Gastrocnemius medialis (tissue), 4 donors: ENCODE data around the gene NOX5. TPM values are rescaled to one million over a fixed set of nuclear protein-coding genes. Genes with fewer than 3 reads are reported as not detected.

Experiments used
- ATAC-seq, 2 donors: fragments of 150-250 bp; one replicate each; pipeline ENCODE4 v1.9.1; 2016
- DNase-seq, 2 donors: peaks; one replicate each; pipeline ENCODE4 v3.0.0-alpha.2; 2019
- H3K27ac ChIP-seq, 4 donors: fragments of 200-600 bp; sonication (generic); 1 replicate in 1 of 4; 2 replicates in 3 of 4; pipeline ENCODE4 v1.5.1; 2016 to 2018; ENCODE audit warnings: mild to moderate bottlenecking in 2 of 4, moderate library complexity in 1 of 4
- H3K27me3 ChIP-seq, 3 donors: fragments of 200-600 bp; sonication (generic) in 2 of 3; 1 replicate in 1 of 3; 2 replicates in 2 of 3; pipeline versions ENCODE4 v1.5.1 to v1.6.0; 2016 to 2019; ENCODE audit warnings: mild to moderate bottlenecking in 1 of 3, moderate library complexity in 1 of 3
- H3K36me3 ChIP-seq, 2 donors: fragments of 200-600 bp; sonication (generic) in 1 of 2; one replicate each; pipeline ENCODE4 v1.5.1; 2017 to 2018
- H3K4me1 ChIP-seq, 2 donors: fragments of 200-600 bp; sonication (generic) in 1 of 2; one replicate each; pipeline ENCODE4 v1.5.1; 2016 to 2017; ENCODE audit warnings: mild to moderate bottlenecking in 2 of 2
- H3K4me3 ChIP-seq, 4 donors: fragments of 200-600 bp; sonication (generic) in 3 of 4; 1 replicate in 1 of 4; 2 replicates in 3 of 4; pipeline ENCODE4 v1.5.1; 2016 to 2019; ENCODE audit warnings: mild to moderate bottlenecking in 2 of 4
- H3K9me3 ChIP-seq, 3 donors: fragments of 200-600 bp; sonication (generic) in 2 of 3; 1 replicate in 1 of 3; 2 replicates in 2 of 3; pipeline ENCODE4 v1.5.1; 2016 to 2019
- POLR2A ChIP-seq, 2 donors: fragments of 450-650 bp; IDR thresholded peaks; one replicate each; pipeline ENCODE4 v1.6.1; 2017; ENCODE audit warnings: antibody characterized with exemption in 2 of 2, mild to moderate bottlenecking in 2 of 2, moderate library complexity in 2 of 2
- in situ Hi-C, 4 donors: fragments of 200-750 bp; cut with MboI; loops; one replicate each; pipeline versions ENCODE4 v1.15.0 to v1.8.0; 2017; ENCODE audit warnings: low sequenced_read_pairs in 4 of 4
- intact Hi-C: fragments of 100-400 bp; cut with DNase I; formaldehyde crosslinking; loops from one replicate; pipeline ENCODE4 v1.15.1; 2023; ENCODE audit warnings: low total_unique reads
- total RNA-seq, 4 donors: library from RNA; depleted of rRNA; stranded (reverse); fragments of >200 nt; gene quantifications; one replicate each; pipeline versions ENCODE4 v1.1.0 to v1.2.3, GENCODE V29; 2016
- TF ChIP-seq, protein P1 (sequence below), 5 experiments: fragments of 450-650 bp in 3 of 5; fragments of 200-600 bp in 2 of 5; sonication (generic) in 2 of 5; IDR thresholded peaks in 4 of 5; conservative IDR thresholded peaks in 1 of 5; 1 replicate in 4 of 5; 2 replicates in 1 of 5; pipeline ENCODE4 v1.5.1; 2016 to 2019; ENCODE audit warnings: antibody characterized with exemption in 5 of 5, mild to moderate bottlenecking in 3 of 5, moderate library complexity in 3 of 5

Gene NOX5
- total RNA-seq, 4 donors from 2014 or later = not detected

DNA sequence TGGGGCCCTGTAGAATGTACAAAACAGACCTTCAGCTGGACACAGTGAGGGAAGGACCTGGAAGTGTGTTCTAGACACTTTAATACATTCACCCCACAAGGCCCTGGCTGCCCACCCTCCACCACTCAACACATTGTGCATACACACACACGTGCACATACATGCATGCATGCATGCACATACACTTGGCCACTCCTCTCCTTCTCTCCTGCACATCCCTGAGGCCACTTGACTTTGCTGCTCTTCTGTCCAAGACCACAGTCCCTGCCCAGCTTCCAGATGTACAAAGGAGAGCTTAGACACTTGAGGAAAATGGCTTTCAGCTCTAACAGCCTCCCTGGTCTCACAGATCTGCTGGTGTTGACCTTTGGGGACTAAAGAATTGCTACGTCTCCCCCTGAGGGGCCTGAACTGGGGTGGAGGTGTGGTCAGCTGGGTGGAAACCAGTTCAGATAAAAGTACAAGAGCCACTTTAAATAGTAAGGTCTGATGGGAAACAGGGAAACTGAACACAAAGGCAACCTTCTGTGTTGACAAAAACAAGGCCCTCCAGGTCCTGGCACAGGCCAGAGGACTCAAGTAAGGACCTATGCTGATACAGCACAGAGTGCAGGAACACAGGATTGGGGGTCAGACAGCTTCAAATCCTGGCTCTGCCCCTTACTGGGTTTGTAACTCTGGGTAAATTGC is 24.8 kb upstream of the NOX5 start:
- Histone ChIP-seq H3K9me3 (no peaks in the 10 kb centered on the region), H3K4me3 (no peak overlapping the region), H3K36me3 (no peaks in the 10 kb centered on the region), H3K4me1 (peaks cover 0 to 7% of the 10 kb centered on the region in 2 donors), H3K27me3 (no peaks in the 10 kb centered on the region), H3K27ac (no peak overlapping the region)
- TF ChIP-seq, protein P1, sequence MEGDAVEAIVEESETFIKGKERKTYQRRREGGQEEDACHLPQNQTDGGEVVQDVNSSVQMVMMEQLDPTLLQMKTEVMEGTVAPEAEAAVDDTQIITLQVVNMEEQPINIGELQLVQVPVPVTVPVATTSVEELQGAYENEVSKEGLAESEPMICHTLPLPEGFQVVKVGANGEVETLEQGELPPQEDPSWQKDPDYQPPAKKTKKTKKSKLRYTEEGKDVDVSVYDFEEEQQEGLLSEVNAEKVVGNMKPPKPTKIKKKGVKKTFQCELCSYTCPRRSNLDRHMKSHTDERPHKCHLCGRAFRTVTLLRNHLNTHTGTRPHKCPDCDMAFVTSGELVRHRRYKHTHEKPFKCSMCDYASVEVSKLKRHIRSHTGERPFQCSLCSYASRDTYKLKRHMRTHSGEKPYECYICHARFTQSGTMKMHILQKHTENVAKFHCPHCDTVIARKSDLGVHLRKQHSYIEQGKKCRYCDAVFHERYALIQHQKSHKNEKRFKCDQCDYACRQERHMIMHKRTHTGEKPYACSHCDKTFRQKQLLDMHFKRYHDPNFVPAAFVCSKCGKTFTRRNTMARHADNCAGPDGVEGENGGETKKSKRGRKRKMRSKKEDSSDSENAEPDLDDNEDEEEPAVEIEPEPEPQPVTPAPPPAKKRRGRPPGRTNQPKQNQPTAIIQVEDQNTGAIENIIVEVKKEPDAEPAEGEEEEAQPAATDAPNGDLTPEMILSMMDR (IDR thresholded peaks at IDR 0.05 in 4 of 5, conservative IDR thresholded peaks at IDR 0.05 in 1 of 5) = no peak
- no peak for TF ChIP-seq POLR2A (IDR thresholded peaks at IDR 0.05)
- no peak for DNase-seq
- in situ Hi-C loops (no loop called here), intact Hi-C loops (no loop called here)
- ATAC-seq = no peak

- in situ Hi-C loops (no loop called here), intact Hi-C loops (no loop called here)
- Histone ChIP-seq H3K4me1 (peaks cover 0 to 12% of the 10 kb centered on the region in 2 donors), H3K36me3 (no peaks in the 10 kb centered on the region), H3K27me3 (no peaks in the 10 kb centered on the region), H3K4me3 (no peak overlapping the region), H3K27ac (no peak overlapping the region), H3K9me3 (no peaks in the 10 kb centered on the region)
- DNase-seq = no peak
- ATAC-seq = no peak
- TF ChIP-seq POLR2A (IDR thresholded peaks at IDR 0.05) = no peak
- TF ChIP-seq, protein P1 (IDR thresholded peaks at IDR 0.05 in 4 of 5, conservative IDR thresholded peaks at IDR 0.05 in 1 of 5) = no peak
These were observed 24.1 kb upstream of the NOX5 start for GRCh38 chr15:68990231-68990991.

DNA sequence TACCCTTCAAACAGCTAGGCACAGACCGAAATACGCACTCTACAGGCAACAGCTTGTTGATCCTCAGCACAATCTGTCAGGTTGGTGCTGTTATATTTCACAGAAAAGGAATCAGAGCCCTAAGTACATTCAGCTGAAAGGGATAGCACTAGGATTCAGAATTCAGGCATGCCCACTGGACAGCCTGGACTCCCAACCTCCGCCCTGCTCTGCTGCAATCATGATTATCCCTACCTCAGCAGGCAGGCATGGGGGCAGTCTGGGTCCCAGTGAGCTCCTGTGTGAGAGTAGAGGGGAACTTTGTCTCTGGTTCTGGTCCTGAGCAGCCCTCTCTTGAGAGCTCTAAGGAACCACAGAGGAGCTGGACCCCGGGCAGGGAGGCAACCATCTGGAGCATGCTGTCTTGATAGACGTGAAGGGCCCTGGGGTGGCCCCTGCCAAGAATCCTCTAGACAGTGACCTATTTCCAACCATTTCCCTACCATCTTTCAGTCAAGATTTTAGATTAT is 23.4 kb upstream of the NOX5 start:
- Histone ChIP-seq H3K27me3 (no peaks in the 10 kb centered on the region), H3K4me3 (no peak overlapping the region), H3K27ac (no peak overlapping the region), H3K36me3 (no peaks in the 10 kb centered on the region), H3K4me1 (peaks cover 0 to 15% of the 10 kb centered on the region in 2 donors), H3K9me3 (no peaks in the 10 kb centered on the region)
- ATAC-seq (no peak), DNase-seq (no peak)
- in situ Hi-C loops (no loop called here), intact Hi-C loops (no loop called here)
- no peak for TF ChIP-seq POLR2A (IDR thresholded peaks at IDR 0.05)
- TF ChIP-seq, protein P1 (IDR thresholded peaks at IDR 0.05 in 4 of 5, conservative IDR thresholded peaks at IDR 0.05 in 1 of 5) = no peak

GRCh38 chr15:68991723-68992122 is 22.8 kb upstream of the NOX5 start:
- Histone ChIP-seq H3K36me3 (no peaks in the 10 kb centered on the region), H3K27ac (no peak overlapping the region), H3K4me3 (no peak overlapping the region), H3K27me3 (no peaks in the 10 kb centered on the region), H3K4me1 (peaks cover 0 to 15% of the 10 kb centered on the region in 2 donors), H3K9me3 (no peaks in the 10 kb centered on the region)
- ATAC-seq = no peak
- in situ Hi-C loops (no loop called here), intact Hi-C loops (no loop called here)
- TF ChIP-seq POLR2A (IDR thresholded peaks at IDR 0.05) = no peak
- TF ChIP-seq, protein P1 (IDR thresholded peaks at IDR 0.05 in 4 of 5, conservative IDR thresholded peaks at IDR 0.05 in 1 of 5) = no peak
- no peak for DNase-seq
